Left lung (tissue), 10 donors: ENCODE measurements around the gene MYBPHL. TPM values are rescaled to one million over a fixed set of nuclear protein-coding genes. Genes with fewer than 3 reads are reported as not detected.
A peak's percentile ranks its signal among the peaks of the same experiment; 100 is the strongest.

Source experiments
- ATAC-seq: fragments of 200-7000 bp; cut with Tn5 transposase; one replicate; pipeline ENCODE4 v1.9.1; 2020; ENCODE audit warnings: moderate library complexity
- DNase-seq, 4 donors: peaks; one replicate each; pipeline ENCODE4 v3.0.0-alpha.2; 2013 to 2020
- H3K27ac ChIP-seq, 2 donors: fragments of 200-600 bp; sonication (generic) in 1 of 2; one replicate each; pipeline versions ENCODE4 v1.5.0 to v1.8.0; 2020 to 2021
- H3K27me3 ChIP-seq, 2 donors: fragments of 200-600 bp; sonication (generic) in 1 of 2; one replicate each; pipeline versions ENCODE4 v1.5.0 to v1.8.0; 2020 to 2021
- H3K36me3 ChIP-seq, 2 donors: fragments of 200-600 bp; sonication (generic) in 1 of 2; one replicate each; pipeline versions ENCODE4 v1.5.0 to v1.8.0; 2020 to 2021
- H3K4me1 ChIP-seq, 2 donors: fragments of 200-600 bp; one replicate each; pipeline ENCODE4 v1.8.0; 2021
- H3K4me3 ChIP-seq, 2 donors: fragments of 200-600 bp; sonication (generic) in 1 of 2; one replicate each; pipeline versions ENCODE4 v1.5.0 to v1.8.0; 2020 to 2021; ENCODE audit warnings: mild to moderate bottlenecking in 1 of 2
- H3K9me3 ChIP-seq, 2 donors: fragments of 200-600 bp; sonication (generic) in 1 of 2; one replicate each; pipeline versions ENCODE4 v1.5.0 to v1.8.0; 2020 to 2021
- CTCF ChIP-seq, 2 donors: fragments of 200-600 bp; sonication (generic) in 1 of 2; IDR thresholded peaks; one replicate each; pipeline versions ENCODE4 v1.5.0 to v1.8.0; 2021; ENCODE audit warnings: antibody characterized with exemption in 2 of 2
- intact Hi-C, 2 donors: fragments of 100-400 bp; cut with DNase I; formaldehyde crosslinking; loops; one replicate each; pipeline versions ENCODE4 v1.11.2 to v1.14.2; 2022
- polyA plus RNA-seq, 6 donors: library from polyadenylated mRNA; unstranded; fragments of 120-200 nt; gene quantifications; one replicate each; pipeline ENCODE4 v1.2.1, GENCODE V29; 2013; ENCODE audit not compliant: insufficient read length in 6 of 6
- total RNA-seq, 2 donors: library from RNA; stranded (reverse); fragmentation: NEBNext Ultra II Directional; extraction: Animal tissue kit (Norgen Biotek cat#: 25700); gene quantifications; one replicate each; pipeline ENCODE4 v1.2.1, GENCODE V29; 2021
- donor health status: DM: no; HTN: yes; CAD: no.
- donor health status: DM: no; HTN: no; CAD: no.

Gene MYBPHL
- total and polyA plus RNA-seq, 8 donors = 0.24 to 21.4 (median 0.35) TPM; not detected in 2

- H3K4me3 ChIP-seq = no peak overlapping the region
- intact Hi-C loops = no loop called here
- DNase-seq = no peak
- peaks cover 13 to 35% of the 10 kb centered on the region in 2 donors for H3K4me1 ChIP-seq
- no peak overlapping the region for H3K27ac ChIP-seq
- H3K36me3 ChIP-seq = no peaks in the 10 kb centered on the region
- no peak for ATAC-seq
- no peaks in the 10 kb centered on the region for H3K9me3 ChIP-seq
- TF ChIP-seq CTCF (IDR thresholded peaks at IDR 0.05) = no peak
- no peaks in the 10 kb centered on the region for H3K27me3 ChIP-seq
Observed at GRCh38 chr1:109295712-109296415, 10.9 kb downstream of the MYBPHL start.

DNA sequence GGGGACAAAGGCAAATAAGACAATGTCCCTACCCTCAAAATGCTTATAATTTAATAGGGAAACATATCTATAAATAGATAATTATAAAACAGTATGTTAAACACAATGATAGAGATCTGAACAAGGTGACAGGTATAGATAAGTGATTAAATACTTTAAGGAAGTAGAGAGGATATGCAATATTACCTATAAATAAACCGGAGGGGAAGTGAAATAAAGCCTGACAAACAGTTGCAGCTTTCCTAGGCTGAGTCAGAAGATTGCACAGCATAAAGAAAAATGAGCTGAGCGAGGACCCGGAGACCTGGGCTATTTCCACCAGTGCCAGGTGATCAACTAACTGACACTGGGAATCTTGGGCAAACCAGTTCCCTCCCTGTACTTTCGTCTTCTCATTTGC is 12.3 kb downstream of the MYBPHL start:
- TF ChIP-seq CTCF (IDR thresholded peaks at IDR 0.05) = no peak
- ATAC-seq = no peak
- no peaks in the 10 kb centered on the region for H3K9me3 ChIP-seq
- H3K36me3 ChIP-seq = no peaks in the 10 kb centered on the region
- H3K27me3 ChIP-seq = no peaks in the 10 kb centered on the region
- DNase-seq = no peak
- H3K27ac ChIP-seq = no peak overlapping the region
- intact Hi-C loops = no loop called here
- peaks cover 6 to 29% of the 10 kb centered on the region in 2 donors for H3K4me1 ChIP-seq
- no peak overlapping the region for H3K4me3 ChIP-seq

DNA sequence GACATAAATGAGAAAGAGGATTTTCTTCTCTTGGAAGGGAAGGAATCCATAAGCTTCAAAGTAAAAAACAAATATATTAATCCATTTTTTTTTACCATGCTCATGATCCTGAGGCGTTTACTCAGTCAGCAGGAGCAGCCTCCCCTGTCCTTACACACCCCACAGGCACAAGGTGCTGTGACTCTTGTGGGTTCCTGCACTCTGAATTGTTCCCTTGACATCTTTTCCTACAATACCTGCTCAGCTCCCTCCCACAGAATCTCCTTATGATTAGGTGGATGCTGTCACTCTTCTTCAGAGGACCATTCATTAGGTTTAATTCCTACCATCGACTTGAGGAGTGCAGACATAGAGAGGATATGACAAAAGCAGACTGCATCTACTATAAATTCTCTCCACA is 13.8 kb downstream of the MYBPHL start:
- Histone ChIP-seq H3K27me3 (no peaks in the 10 kb centered on the region), H3K27ac (no peak overlapping the region), H3K9me3 (no peaks in the 10 kb centered on the region), H3K4me3 (no peak overlapping the region), H3K4me1 (peaks cover 0 to 18% of the 10 kb centered on the region in 2 donors), H3K36me3 (no peaks in the 10 kb centered on the region)
- TF ChIP-seq CTCF (IDR thresholded peaks at IDR 0.05) = no peak
- DNase-seq (no peak), ATAC-seq (no peak)
- intact Hi-C loops = no loop called here

GRCh38 chr1:109292364-109292763 is 14.4 kb downstream of the MYBPHL start:
- no peak for TF ChIP-seq CTCF (IDR thresholded peaks at IDR 0.05)
- Histone ChIP-seq H3K27ac (no peak overlapping the region), H3K4me3 (no peak overlapping the region), H3K9me3 (no peaks in the 10 kb centered on the region), H3K4me1 (peaks cover 0 to 18% of the 10 kb centered on the region in 2 donors), H3K27me3 (no peaks in the 10 kb centered on the region), H3K36me3 (no peaks in the 10 kb centered on the region)
- intact Hi-C loops = no loop called here
- DNase-seq = no peak
- no peak for ATAC-seq

DNA sequence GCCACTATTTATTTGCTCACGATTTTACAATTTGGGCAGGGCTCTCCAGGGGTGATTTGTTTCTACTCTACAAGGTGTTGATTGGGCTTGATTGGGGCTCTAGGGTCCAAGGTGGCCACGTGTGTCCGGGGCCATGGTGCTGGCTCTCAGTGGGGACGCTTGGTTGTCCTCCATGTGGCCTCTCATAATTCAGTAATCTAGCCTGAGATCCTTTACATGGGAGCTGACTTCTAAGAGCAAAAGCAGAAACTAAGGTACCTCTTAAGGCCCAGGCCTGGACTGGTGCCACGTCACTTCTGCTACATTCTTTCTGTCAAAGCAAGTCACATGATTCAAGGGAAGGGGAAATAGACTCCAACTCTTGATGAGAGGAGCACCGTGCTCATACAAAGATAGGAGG is 15.8 kb downstream of the MYBPHL start:
- no peak for TF ChIP-seq CTCF (IDR thresholded peaks at IDR 0.05)
- no peak overlapping the region for H3K4me3 ChIP-seq
- peak in 2 of 4 donors; percentile 55 to 74 for DNase-seq
- no peaks in the 10 kb centered on the region for H3K27me3 ChIP-seq
- peak overlapping the region in 1 of 2 donors; percentile 61 for H3K27ac ChIP-seq
- intact Hi-C loops = no loop called here
- H3K9me3 ChIP-seq = no peaks in the 10 kb centered on the region
- peak; percentile 87 for ATAC-seq
- H3K4me1 ChIP-seq = peaks cover 0 to 18% of the 10 kb centered on the region in 2 donors
- H3K36me3 ChIP-seq = no peaks in the 10 kb centered on the region
